Mesenteric fat pad (tissue), 1 donor: ENCODE results near the gene TWF2. TPM values are rescaled to one million over a fixed set of nuclear protein-coding genes. Genes with fewer than 3 reads are reported as not detected.

Source experiments
- DNase-seq: peaks from one replicate; pipeline ENCODE4 v3.0.0-alpha.2; 2020; ENCODE audit warnings: low spot score
- total RNA-seq: library from RNA; stranded (reverse); fragmentation: NEBNext Ultra II Directional; extraction: Animal tissue kit (Norgen Biotek cat#: 25700); gene quantifications from one replicate; pipeline ENCODE4 v1.2.1, GENCODE V29; 2021
- donor health status: DM: yes; HTN: yes; CAD: no.

TWF2 gene
- total RNA-seq, 1 donor from 2014 or later, result 52.4 TPM

GRCh38 chr3:52238193-52238760 lies 681 bp downstream of the TWF2 start:
- no peak for DNase-seq

- DNase-seq, result no peak
Measured at GRCh38 chr3:52237657-52238172, 1.2 kb downstream of the TWF2 start.

- no peak for DNase-seq
Measured at GRCh38 chr3:52237006-52237656, 1.8 kb downstream of the TWF2 start.

- DNase-seq, result no peak
Measured at GRCh38 chr3:52236424-52236886, 2.5 kb downstream of the TWF2 start.

GRCh38 chr3:52234516-52235447 lies 4.2 kb downstream of the TWF2 start:
- no peak for DNase-seq

- no peak for DNase-seq
Measured at GRCh38 chr3:52233968-52234367, 5.0 kb downstream of the TWF2 start.

GRCh38 chr3:52233108-52233591 lies 5.8 kb downstream of the TWF2 start:
- DNase-seq, result no peak

GRCh38 chr3:52232279-52233107 lies 6.5 kb downstream of the TWF2 start:
- DNase-seq, result no peak

GRCh38 chr3:52231502-52232278 lies 7.3 kb downstream of the TWF2 start:
- no peak for DNase-seq

- no peak for DNase-seq
Measured at GRCh38 chr3:52230889-52231499, 8.0 kb downstream of the TWF2 start.

- DNase-seq, result no peak
Measured at GRCh38 chr3:52230461-52230860, 8.5 kb downstream of the TWF2 start.

GRCh38 chr3:52229656-52230055 lies 9.3 kb downstream of the TWF2 start:
- DNase-seq, result no peak

GRCh38 chr3:52228751-52229291 lies 10.1 kb downstream of the TWF2 start:
- no peak for DNase-seq

GRCh38 chr3:52228266-52228665 lies 10.7 kb downstream of the TWF2 start:
- DNase-seq, result no peak

- DNase-seq, result no peak
Measured at GRCh38 chr3:52227766-52228165, 11.2 kb downstream of the TWF2 start.

- no peak for DNase-seq
Measured at GRCh38 chr3:52227117-52227516, 11.8 kb downstream of the TWF2 start.

- DNase-seq, result no peak
Measured at GRCh38 chr3:52226229-52226817, 12.6 kb downstream of the TWF2 start.

- no peak for DNase-seq
Measured at GRCh38 chr3:52225452-52226228, 13.3 kb downstream of the TWF2 start, which contains the start of gene TLR9. TLR9 (minus strand) TSS chr3:52225645; CDS start chr3:52225529, 116 bp downstream.
